ENCODE measurements around the gene ANKRD1.
"Not testable (repeated sequence)": the region's sequence is repeated elsewhere in the genome, so short reads cannot be mapped to it uniquely, and the experiment has no call there.

Gene ANKRD1

GRCh38 chr10:90944749-90945148 is 23.9 kb upstream of the ANKRD1 start:
- H3K4me3 Mint-ChIP-seq = no peak overlapping the region
- H3K9me3 Mint-ChIP-seq = no peaks in the 10 kb centered on the region
- ATAC-seq (no peak), DNase-seq (no peak)
- no peaks in the 10 kb centered on the region for H3K27me3 Mint-ChIP-seq
- H3K27ac Mint-ChIP-seq = no peak overlapping the region
- peaks cover 18% of the 10 kb centered on the region for H3K4me1 Mint-ChIP-seq

GRCh38 chr10:90942980-90943379 is 22.1 kb upstream of the ANKRD1 start:
- not testable (repeated sequence) for ATAC-seq, DNase-seq, H3K27ac Mint-ChIP-seq, H3K9me3 Mint-ChIP-seq, H3K4me3 Mint-ChIP-seq, H3K27me3 Mint-ChIP-seq
- H3K4me1 Mint-ChIP-seq = peaks cover 18% of the 10 kb centered on the region

- no peaks in the 10 kb centered on the region for H3K4me1 Mint-ChIP-seq
- DNase-seq = no peak
- ATAC-seq = no peak
- no peak overlapping the region for H3K4me3 Mint-ChIP-seq
- H3K9me3 Mint-ChIP-seq = no peaks in the 10 kb centered on the region
- H3K27me3 Mint-ChIP-seq = no peaks in the 10 kb centered on the region
- no peak overlapping the region for H3K27ac Mint-ChIP-seq
Measured at GRCh38 chr10:90939648-90940047, 18.8 kb upstream of the ANKRD1 start.

GRCh38 chr10:90939116-90939515 is 18.2 kb upstream of the ANKRD1 start:
- no peaks in the 10 kb centered on the region for H3K27me3 Mint-ChIP-seq
- no peaks in the 10 kb centered on the region for H3K4me1 Mint-ChIP-seq

GRCh38 chr10:90937645-90938258 is 16.9 kb upstream of the ANKRD1 start:
- peak overlapping the region in 1 of 2 donors; percentile 61 for H3K27ac Mint-ChIP-seq
- H3K27me3 Mint-ChIP-seq = no peaks in the 10 kb centered on the region
- no peak for DNase-seq
- no peak for ATAC-seq
- H3K4me1 Mint-ChIP-seq = no peaks in the 10 kb centered on the region
- H3K9me3 Mint-ChIP-seq = no peaks in the 10 kb centered on the region
- no peak overlapping the region for H3K4me3 Mint-ChIP-seq

More at GRCh38 chr10:90939116-90939515, 18.2 kb upstream of the ANKRD1 start:
- Mint-ChIP-seq H3K4me3 (no peak overlapping the region), H3K27ac (no peak overlapping the region), H3K9me3 (no peaks in the 10 kb centered on the region)
- DNase-seq (no peak), ATAC-seq (no peak)

GRCh38 chr10:90936276-90936659 is 15.4 kb upstream of the ANKRD1 start:
- no peaks in the 10 kb centered on the region for H3K4me1 Mint-ChIP-seq
- H3K27ac Mint-ChIP-seq = no peak overlapping the region
- H3K9me3 Mint-ChIP-seq = no peaks in the 10 kb centered on the region
- no peak overlapping the region for H3K4me3 Mint-ChIP-seq
- peaks cover 2% of the 10 kb centered on the region for H3K27me3 Mint-ChIP-seq
- ATAC-seq (no peak), DNase-seq (no peak)

GRCh38 chr10:90935581-90936275 is 14.8 kb upstream of the ANKRD1 start:
- H3K9me3 Mint-ChIP-seq = no peaks in the 10 kb centered on the region
- no peak for DNase-seq
- H3K27ac Mint-ChIP-seq = no peak overlapping the region
- no peak for ATAC-seq
- H3K27me3 Mint-ChIP-seq = peaks cover 7% of the 10 kb centered on the region
- no peaks in the 10 kb centered on the region for H3K4me1 Mint-ChIP-seq
- H3K4me3 Mint-ChIP-seq = no peak overlapping the region

- Mint-ChIP-seq H3K9me3 (no peaks in the 10 kb centered on the region), H3K27me3 (peaks cover 25% of the 10 kb centered on the region)
- no peak for DNase-seq
Measured at GRCh38 chr10:90930971-90931871, 10.3 kb upstream of the ANKRD1 start.

GRCh38 chr10:90930070-90930837 is 9.4 kb upstream of the ANKRD1 start:
- DNase-seq = no peak
- H3K4me3 Mint-ChIP-seq = no peak overlapping the region
- no peaks in the 10 kb centered on the region for H3K9me3 Mint-ChIP-seq
- H3K27me3 Mint-ChIP-seq = peaks cover 25% of the 10 kb centered on the region
- H3K4me1 Mint-ChIP-seq = no peaks in the 10 kb centered on the region
- no peak for ATAC-seq
- no peak overlapping the region for H3K27ac Mint-ChIP-seq

More at GRCh38 chr10:90930971-90931871, 10.3 kb upstream of the ANKRD1 start:
- peak overlapping the region in 1 of 2 donors; percentile 47 for H3K27ac Mint-ChIP-seq
- H3K4me1 Mint-ChIP-seq = no peaks in the 10 kb centered on the region
- no peak for ATAC-seq
- H3K4me3 Mint-ChIP-seq = no peak overlapping the region

GRCh38 chr10:90929179-90929578 is 8.3 kb upstream of the ANKRD1 start:
- H3K4me1 Mint-ChIP-seq = no peaks in the 10 kb centered on the region
- no peak overlapping the region for H3K4me3 Mint-ChIP-seq
- peaks cover 25% of the 10 kb centered on the region for H3K27me3 Mint-ChIP-seq
- H3K9me3 Mint-ChIP-seq = no peaks in the 10 kb centered on the region
- ATAC-seq = no peak
- DNase-seq = no peak
- H3K27ac Mint-ChIP-seq = no peak overlapping the region

GRCh38 chr10:90927293-90927692 is 6.4 kb upstream of the ANKRD1 start:
- Mint-ChIP-seq H3K4me3 (no peak overlapping the region), H3K27ac (no peak overlapping the region), H3K9me3 (no peaks in the 10 kb centered on the region), H3K4me1 (no peaks in the 10 kb centered on the region), H3K27me3 (peaks cover 33% of the 10 kb centered on the region)
- DNase-seq (no peak), ATAC-seq (no peak)

GRCh38 chr10:90925079-90926029 is 4.5 kb upstream of the ANKRD1 start:
- no peaks in the 10 kb centered on the region for H3K9me3 Mint-ChIP-seq
- H3K4me3 Mint-ChIP-seq = no peak overlapping the region
- DNase-seq (no peak), ATAC-seq (no peak)
- peaks cover 23% of the 10 kb centered on the region for H3K27me3 Mint-ChIP-seq
- no peak overlapping the region for H3K27ac Mint-ChIP-seq
- no peaks in the 10 kb centered on the region for H3K4me1 Mint-ChIP-seq

- no peak overlapping the region for H3K27ac Mint-ChIP-seq
- H3K27me3 Mint-ChIP-seq = peaks cover 15% of the 10 kb centered on the region
- H3K4me3 Mint-ChIP-seq = no peak overlapping the region
- no peaks in the 10 kb centered on the region for H3K4me1 Mint-ChIP-seq
- H3K9me3 Mint-ChIP-seq = no peaks in the 10 kb centered on the region
- ATAC-seq = no peak
- no peak for DNase-seq
Measured at GRCh38 chr10:90924552-90924951, 3.7 kb upstream of the ANKRD1 start.

GRCh38 chr10:90923111-90923731 is 2.3 kb upstream of the ANKRD1 start:
- Mint-ChIP-seq H3K9me3 (no peaks in the 10 kb centered on the region), H3K27me3 (peaks cover 10% of the 10 kb centered on the region), H3K4me1 (no peaks in the 10 kb centered on the region), H3K27ac (no peak overlapping the region), H3K4me3 (no peak overlapping the region)
- no peak for ATAC-seq
- no peak for DNase-seq

Data from stimulated activated naive CD8-positive, alpha-beta T cell treated with anti-CD3 and anti-CD28 coated beads, Interleukin-15, amount 100 ng/mL, for 72 hours (primary cell).